T-helper 22 cell (primary cell): ENCODE data around the gene LENG9.

Experiments
- DNase-seq: peaks from one replicate; pipeline ENCODE4 v3.0.0-alpha.2; 2020; ENCODE audit warnings: low read depth

Gene LENG9

GRCh38 chr19:54439174-54439851 is 24.3 kb downstream of the LENG9 start:
- no peak for DNase-seq

GRCh38 chr19:54436628-54437252 is 26.8 kb downstream of the LENG9 start:
- DNase-seq = no peak

- DNase-seq = no peak
Measured at GRCh38 chr19:54436031-54436523, 27.5 kb downstream of the LENG9 start.

- DNase-seq = no peak
Measured at GRCh38 chr19:54435551-54436016, 28.0 kb downstream of the LENG9 start.

GRCh38 chr19:54434873-54435214 is 28.7 kb downstream of the LENG9 start:
- DNase-seq = no peak

GRCh38 chr19:54434112-54434872 is 29.3 kb downstream of the LENG9 start:
- no peak for DNase-seq

GRCh38 chr19:54433697-54434096 is 29.9 kb downstream of the LENG9 start:
- DNase-seq = no peak

- DNase-seq = no peak
Measured at GRCh38 chr19:54432144-54432738, 31.3 kb downstream of the LENG9 start.

- no peak for DNase-seq
Measured at GRCh38 chr19:54431255-54431838, 32.2 kb downstream of the LENG9 start.

GRCh38 chr19:54430306-54431254 is 33.0 kb downstream of the LENG9 start:
- no peak for DNase-seq

GRCh38 chr19:54429545-54430227 is 33.9 kb downstream of the LENG9 start:
- no peak for DNase-seq

GRCh38 chr19:54429176-54429495 is 34.4 kb downstream of the LENG9 start:
- no peak for DNase-seq

GRCh38 chr19:54428323-54429175 is 35.0 kb downstream of the LENG9 start:
- DNase-seq = no peak

GRCh38 chr19:54427586-54427985 is 36.0 kb downstream of the LENG9 start:
- no peak for DNase-seq

GRCh38 chr19:54426291-54426931 is 37.2 kb downstream of the LENG9 start:
- no peak for DNase-seq

GRCh38 chr19:54425382-54425723 is 38.2 kb downstream of the LENG9 start:
- DNase-seq = no peak

GRCh38 chr19:54424660-54425381 is 38.8 kb downstream of the LENG9 start:
- DNase-seq = no peak

- DNase-seq = no peak
Measured at GRCh38 chr19:54424201-54424600, 39.4 kb downstream of the LENG9 start.

- no peak for DNase-seq
Measured at GRCh38 chr19:54422136-54422535, 41.4 kb downstream of the LENG9 start.
